Sigmoid colon (tissue), 7 donors: ENCODE measurements around the gene STK17A. TPM values are rescaled to one million over a fixed set of nuclear protein-coding genes. Genes with fewer than 3 reads are reported as not detected.
A peak's percentile ranks its signal among the peaks of the same experiment; 100 is the strongest.
"Not testable (repeated sequence)": the region's sequence is repeated elsewhere in the genome, so short reads cannot be mapped to it uniquely, and the experiment has no call there.

Source experiments
- DNase-seq: peaks from one replicate; pipeline ENCODE4 v3.0.0-alpha.2; 2019
- H3K27ac ChIP-seq, 4 donors: fragments of 200-600 bp; sonication (generic); one replicate each; pipeline ENCODE4 v1.5.1; 2016 to 2019; ENCODE audit warnings: mild to moderate bottlenecking in 1 of 4
- H3K27me3 ChIP-seq, 3 donors: fragments of 200-600 bp; sonication (generic); one replicate each; pipeline ENCODE4 v1.5.1; 2019; ENCODE audit warnings: mild to moderate bottlenecking in 1 of 3
- H3K36me3 ChIP-seq, 4 donors: fragments of 200-600 bp; sonication (generic); one replicate each; pipeline ENCODE4 v1.5.1; 2016 to 2019
- H3K4me1 ChIP-seq, 4 donors: fragments of 200-600 bp; sonication (generic); one replicate each; pipeline ENCODE4 v1.5.1; 2017 to 2019
- H3K4me3 ChIP-seq, 4 donors: fragments of 200-600 bp; sonication (generic); one replicate each; pipeline ENCODE4 v1.5.1; 2017 to 2019; ENCODE audit warnings: mild to moderate bottlenecking in 2 of 4, moderate library complexity in 1 of 4
- H3K9me3 ChIP-seq, 4 donors: fragments of 200-600 bp in 3 of 4; sonication (generic) in 3 of 4; one replicate each; pipeline versions ENCODE4 v1.5.1 to v1.6.1; 2013 to 2019
- CTCF ChIP-seq, 4 experiments: fragments of 450-650 bp in 3 of 4; fragments of 200-600 bp in 1 of 4; IDR thresholded peaks; one replicate each; pipeline ENCODE4 v1.5.1; 2016 to 2019; ENCODE audit warnings: antibody characterized with exemption in 4 of 4, mild to moderate bottlenecking in 3 of 4, moderate library complexity in 2 of 4
- EP300 ChIP-seq, 4 donors: sonication (generic); formaldehyde crosslinking; IDR thresholded peaks; one replicate each; pipeline ENCODE4 v1.6.1; 2017; ENCODE audit warnings: antibody characterized with exemption in 4 of 4
- POLR2A ChIP-seq, 2 donors: fragments of 450-650 bp; IDR thresholded peaks; one replicate each; pipeline ENCODE4 v1.6.1; 2016; ENCODE audit warnings: antibody characterized with exemption in 2 of 2, mild to moderate bottlenecking in 2 of 2, moderate library complexity in 2 of 2
- POLR2AphosphoS5 ChIP-seq, 4 donors: sonication (generic); formaldehyde crosslinking; IDR thresholded peaks; one replicate each; pipeline ENCODE4 v1.6.1; 2017; ENCODE audit warnings: antibody characterized with exemption in 4 of 4
- WGBS, 2 donors: extraction: QIAGEN DNeasy Blood & Tissue Kit; methylation state at CpG; one replicate each; pipeline ENCODE4 v1.1.7; 2013; 5-methylcytosine and 5-hydroxymethylcytosine counted together
- intact Hi-C: fragments of 100-400 bp; cut with DNase I; formaldehyde crosslinking; loops from one replicate; pipeline ENCODE4 v1.15.1; 2023
- polyA plus RNA-seq, 3 donors: library from polyadenylated mRNA; stranded (reverse); fragments of 200-250 nt; gene quantifications; one replicate each; pipeline ENCODE4 v1.2.3, GENCODE V29; 2013
- total RNA-seq, 4 donors: library from RNA; depleted of rRNA; stranded (reverse); fragments of >200 nt; gene quantifications; one replicate each; pipeline ENCODE4 v1.1.0, GENCODE V29; 2016
- donor health status: healthy with polysubstance abuse.
- donor health status: Bipolar disorder and iron deficiency.
- donor health status: healthy.

The STK17A gene
- total and polyA plus RNA-seq, 7 donors: 9.3 to 29.6 (median 16.8) TPM

DNA sequence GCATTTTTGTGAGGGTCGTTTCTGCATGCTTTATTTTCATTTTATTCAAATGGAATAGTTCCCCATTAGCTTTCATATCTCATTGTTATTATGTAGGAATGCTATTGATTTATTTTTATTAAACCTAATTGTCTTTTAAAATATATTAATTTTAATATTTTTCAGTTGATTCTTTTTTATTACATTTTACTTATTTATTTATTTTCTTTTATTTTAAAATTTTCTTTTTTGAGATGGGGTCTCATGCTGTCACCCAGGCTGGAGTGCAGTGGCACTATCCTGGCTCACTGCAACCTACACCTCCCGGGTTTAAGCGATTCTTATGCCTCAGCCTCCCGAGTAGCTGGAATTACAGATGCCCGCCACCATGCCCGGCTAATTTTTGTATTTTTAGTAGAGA, 7.4 kb upstream of the STK17A start:
- no peak overlapping the region for H3K4me3 ChIP-seq
- no peak overlapping the region for H3K27ac ChIP-seq
- intact Hi-C loops: no loop called here
- H3K27me3 ChIP-seq: no peaks in the 10 kb centered on the region
- no peaks in the 10 kb centered on the region for H3K9me3 ChIP-seq
- WGBS, 2 donors: 89 to 93% methylated on average over 6 of the region's 6 CpGs
- DNase-seq: no peak
- no peaks in the 10 kb centered on the region for H3K4me1 ChIP-seq
- H3K36me3 ChIP-seq: no peaks in the 10 kb centered on the region
- TF ChIP-seq POLR2AphosphoS5 (IDR thresholded peaks at IDR 0.05): no peak

DNA sequence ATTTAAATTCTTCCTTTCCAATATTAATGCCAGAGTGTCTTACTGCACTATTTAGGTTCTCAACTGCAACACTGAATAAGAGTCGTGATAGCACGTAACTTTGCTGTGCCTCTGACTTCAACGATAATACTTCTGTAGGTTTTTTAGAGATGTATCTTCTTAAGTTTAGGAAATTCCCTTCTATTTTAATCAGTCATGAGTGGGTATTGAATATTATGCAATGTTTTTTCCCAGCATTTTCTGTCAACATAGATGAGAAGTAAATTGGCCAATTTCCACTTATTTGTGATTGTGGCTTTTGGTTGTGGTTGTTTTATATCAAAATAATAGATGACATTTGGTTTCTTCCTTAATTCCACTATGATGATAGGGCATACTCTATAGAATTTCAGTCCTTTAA, 6.7 kb upstream of the STK17A start:
- H3K36me3 ChIP-seq: no peaks in the 10 kb centered on the region
- no peak for TF ChIP-seq POLR2A (IDR thresholded peaks at IDR 0.05)
- TF ChIP-seq POLR2AphosphoS5 (IDR thresholded peaks at IDR 0.05): no peak
- TF ChIP-seq CTCF (IDR thresholded peaks at IDR 0.05): no peak
- no peak for TF ChIP-seq EP300 (IDR thresholded peaks at IDR 0.05)
- WGBS, 2 donors: 91 to 97% methylated on average over 3 of the region's 3 CpGs
- H3K4me3 ChIP-seq: no peak overlapping the region
- no peaks in the 10 kb centered on the region for H3K27me3 ChIP-seq
- H3K9me3 ChIP-seq: no peaks in the 10 kb centered on the region
- intact Hi-C loops: no loop called here
- no peaks in the 10 kb centered on the region for H3K4me1 ChIP-seq
- DNase-seq: no peak
- no peak overlapping the region for H3K27ac ChIP-seq

DNA sequence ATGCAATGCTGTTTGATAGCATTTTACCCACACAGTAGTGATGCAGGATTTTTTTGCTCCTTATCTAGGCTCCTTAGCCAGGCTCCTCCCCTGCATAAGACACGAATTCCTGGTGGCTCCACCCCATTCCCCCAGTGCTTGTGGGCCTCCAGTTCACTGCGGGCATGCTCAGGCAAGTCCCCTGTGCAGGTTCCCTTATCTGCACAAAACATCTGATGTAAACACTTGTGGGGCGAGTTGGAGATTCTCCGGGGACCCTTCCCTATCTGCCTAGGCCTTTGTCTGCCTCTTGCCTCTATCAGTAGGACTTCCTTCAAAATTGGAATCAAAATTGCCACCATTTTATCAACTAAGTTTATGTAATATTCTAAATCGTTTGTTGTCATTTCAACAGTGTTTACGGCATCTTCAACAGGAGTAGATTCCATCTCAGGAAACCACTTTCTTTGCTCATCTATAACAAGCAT, 5.4 kb upstream of the STK17A start:
- WGBS, 2 donors: 62 to 76% methylated on average over 6 of the region's 6 CpGs
- Histone ChIP-seq H3K4me1 (peaks cover 0 to 3% (median 3%) of the 10 kb centered on the region in 4 donors), H3K27me3 (no peaks in the 10 kb centered on the region), H3K9me3 (no peaks in the 10 kb centered on the region), H3K4me3 (no peak overlapping the region), H3K36me3 (no peaks in the 10 kb centered on the region), H3K27ac (no peak overlapping the region)
- TF ChIP-seq EP300 (IDR thresholded peaks at IDR 0.05): no peak
- no peak for TF ChIP-seq POLR2A (IDR thresholded peaks at IDR 0.05)
- TF ChIP-seq CTCF (IDR thresholded peaks at IDR 0.05): no peak
- TF ChIP-seq POLR2AphosphoS5 (IDR thresholded peaks at IDR 0.05): no peak
- no peak for DNase-seq
- intact Hi-C loops: no loop called here

DNA sequence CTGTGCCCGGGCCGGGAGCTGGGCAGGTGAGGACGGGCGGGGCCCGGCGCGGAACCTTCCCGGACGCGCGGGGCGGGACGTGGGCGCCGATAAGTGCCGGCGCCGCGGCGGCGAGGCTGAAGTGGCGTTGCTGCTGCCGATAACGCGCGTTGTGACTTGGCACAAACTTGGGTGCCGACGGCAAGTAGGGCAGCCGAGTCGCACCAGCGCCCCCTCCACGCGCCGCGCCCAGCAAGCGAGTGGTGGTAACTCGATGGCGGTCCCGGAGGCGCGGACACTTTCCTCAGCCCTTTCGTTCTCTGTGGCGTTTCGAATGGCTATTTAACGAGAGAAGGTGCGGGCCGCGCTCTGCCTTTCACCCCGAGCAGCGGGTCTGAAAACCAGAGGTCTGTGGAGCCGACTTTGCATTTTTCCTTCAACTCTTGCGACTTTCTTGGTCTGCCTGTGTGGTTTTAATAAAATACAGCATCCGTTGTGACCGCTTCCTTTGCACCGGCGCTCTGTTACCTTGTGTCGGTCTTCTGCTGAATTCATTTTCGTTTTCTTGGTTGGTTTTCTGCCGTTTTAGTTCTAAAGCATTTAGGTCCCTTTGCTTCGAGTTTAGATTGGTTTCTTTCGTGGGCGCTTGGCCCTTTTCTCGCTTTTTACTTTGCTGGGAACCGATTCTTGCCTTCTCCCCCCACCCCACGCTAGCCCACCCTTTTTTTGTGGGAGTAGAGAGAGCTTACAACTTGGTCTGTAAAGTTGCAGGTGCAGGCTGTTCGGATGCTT, 701 bp downstream of the STK17A start:
- peak overlapping the region; percentile 52 to 89 (median 68) for H3K4me3 ChIP-seq
- H3K4me1 ChIP-seq: peaks cover 0 to 27% (median 14%) of the 10 kb centered on the region in 4 donors
- intact Hi-C loops: loop anchor here (2.0 to 5.0 kb wide), 3 partner anchors 65 to 1404 kb away; partner anchors contain the start of gene COA1
- peak overlapping the region; percentile 73 to 95 (median 92) for H3K27ac ChIP-seq
- DNase-seq: peak; percentile 84
- TF ChIP-seq EP300 (IDR thresholded peaks at IDR 0.05) (no peak), CTCF (IDR thresholded peaks at IDR 0.05) (no peak), POLR2A (IDR thresholded peaks at IDR 0.05) (no peak), POLR2AphosphoS5 (IDR thresholded peaks at IDR 0.05) (no peak)
- no peaks in the 10 kb centered on the region for H3K36me3 ChIP-seq
- H3K9me3 ChIP-seq: no peaks in the 10 kb centered on the region
- 0 to 1% methylated on average over 66 of the region's 66 CpGs for WGBS, 2 donors
- H3K27me3 ChIP-seq: no peaks in the 10 kb centered on the region

- TF ChIP-seq POLR2AphosphoS5 (IDR thresholded peaks at IDR 0.05) (peak in 2 of 4 donors; percentile 23 to 38), EP300 (IDR thresholded peaks at IDR 0.05) (no peak)
- H3K27me3 ChIP-seq: no peaks in the 10 kb centered on the region
- intact Hi-C loops: loop anchor here (5.0 kb wide), 1 partner anchor 1403 kb away; no protein-coding TSS in a partner anchor
- H3K4me1 ChIP-seq: peaks cover 0 to 27% (median 14%) of the 10 kb centered on the region in 4 donors
- no peaks in the 10 kb centered on the region for H3K9me3 ChIP-seq
- peak overlapping the region; percentile 52 to 89 (median 68) for H3K4me3 ChIP-seq
- no peaks in the 10 kb centered on the region for H3K36me3 ChIP-seq
- DNase-seq: no peak
- peak overlapping the region; percentile 73 to 95 (median 92) for H3K27ac ChIP-seq
- 8 to 13% methylated on average over 8 of the region's 8 CpGs for WGBS, 2 donors
These were observed 1.3 kb downstream of the STK17A start for GRCh38 chr7:43584195-43584586.

DNA sequence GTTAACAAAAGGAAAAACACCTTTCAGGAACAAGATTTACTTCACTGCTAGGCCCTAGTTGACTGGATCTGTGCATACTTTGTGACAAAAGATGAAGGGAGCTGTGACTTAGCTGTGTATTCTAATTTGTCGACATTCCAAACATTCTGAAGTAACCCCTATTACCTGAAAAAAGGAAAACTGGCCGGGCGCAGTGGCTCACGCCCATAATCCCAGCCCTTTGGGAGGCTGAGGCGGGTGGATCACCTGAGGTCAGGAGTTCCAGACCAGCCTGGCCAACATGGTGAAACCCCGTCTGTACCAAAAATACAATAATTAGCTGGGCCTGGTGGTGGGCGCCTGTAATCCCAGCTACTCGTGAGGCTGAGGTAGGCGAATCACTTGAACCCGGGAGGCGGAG, 1.8 kb downstream of the STK17A start:
- intact Hi-C loops: loop anchor here (5.0 kb wide), 1 partner anchor 1403 kb away; no protein-coding TSS in a partner anchor
- not testable (repeated sequence) for DNase-seq, H3K27me3 ChIP-seq, H3K36me3 ChIP-seq, H3K9me3 ChIP-seq
- Histone ChIP-seq H3K27ac (peak overlapping the region in 3 of 4 donors; percentile 91 to 95 (median 92)), H3K4me1 (peaks cover 0 to 27% (median 14%) of the 10 kb centered on the region in 4 donors), H3K4me3 (peak overlapping the region in 3 of 4 donors; percentile 52 to 89 (median 83))
- 69 to 87% methylated on average over 11 of the region's 11 CpGs for WGBS, 2 donors
